Stimulated activated CD4-positive, alpha-beta T cell treated with anti-CD3 and anti-CD28 coated beads, Interleukin-2, amount 100 ng/mL, for 4 hours (primary cell): Measurements from ENCODE around the gene MIGA1.

Experiments used
- DNase-seq: peaks from one replicate; pipeline ENCODE4 v3.0.0-alpha.2; 2020; ENCODE audit warnings: low read depth

MIGA1 gene

DNA sequence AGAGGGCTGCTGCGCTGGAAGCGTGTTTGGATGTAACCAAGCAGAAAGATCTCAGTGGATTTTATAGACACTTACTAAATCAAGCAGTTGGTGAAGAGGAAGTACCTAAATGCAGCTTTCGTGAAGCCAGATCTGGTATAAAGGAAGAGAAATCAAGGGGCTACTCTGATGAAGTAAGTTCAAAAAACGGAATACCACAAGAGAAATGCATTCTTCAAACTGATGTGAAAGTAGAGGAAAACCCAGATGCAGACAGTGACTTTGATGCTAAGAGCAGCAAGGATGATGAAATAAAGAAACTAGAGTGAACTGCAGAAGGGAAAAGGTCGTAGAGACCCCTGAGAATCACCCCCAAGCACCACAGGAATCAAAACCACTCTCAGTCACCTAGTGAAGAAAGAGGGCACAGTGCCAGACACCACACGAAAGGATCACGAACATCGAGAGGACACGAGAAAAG lies 68.2 kb downstream of the MIGA1 start:
- no peak for DNase-seq

DNA sequence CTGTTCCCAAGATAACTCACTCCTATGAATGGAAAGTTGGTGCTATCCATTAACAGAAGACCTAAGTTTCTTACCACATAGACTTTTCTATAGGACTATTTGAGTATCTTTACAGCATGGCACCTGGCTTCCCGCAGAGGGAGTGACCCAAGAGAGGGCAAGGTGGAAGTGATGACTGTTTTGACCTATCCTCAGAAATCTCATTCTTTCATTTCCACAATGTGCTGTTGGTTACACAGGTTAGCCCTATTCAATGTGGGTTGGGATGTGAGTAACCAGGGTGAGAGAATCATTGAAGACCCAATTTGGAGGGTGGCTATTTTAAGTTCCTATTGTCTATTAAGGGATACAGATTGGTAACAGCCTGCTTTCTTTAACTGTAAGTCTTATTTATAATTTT lies 70.6 kb downstream of the MIGA1 start:
- no peak for DNase-seq

DNA sequence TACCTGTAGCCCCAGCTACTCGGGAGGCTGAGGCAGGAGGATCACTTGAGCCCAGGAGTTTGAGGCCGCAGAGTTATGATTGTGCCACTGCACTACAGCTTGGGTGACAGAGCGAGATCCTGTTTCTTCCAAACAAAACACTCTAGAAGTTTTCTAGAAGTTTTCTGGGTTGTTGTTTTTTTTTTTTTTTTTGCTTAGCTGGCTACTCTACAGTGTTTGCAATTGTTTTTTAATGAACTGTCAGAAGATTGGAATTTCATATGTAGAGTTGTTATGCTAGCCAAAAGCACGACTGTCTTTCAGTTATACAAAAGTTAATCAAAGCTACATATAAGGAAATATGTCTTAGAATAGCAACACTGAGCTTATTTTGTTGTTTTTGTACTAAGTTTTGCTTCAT lies 78.1 kb downstream of the MIGA1 start:
- DNase-seq = no peak

DNA sequence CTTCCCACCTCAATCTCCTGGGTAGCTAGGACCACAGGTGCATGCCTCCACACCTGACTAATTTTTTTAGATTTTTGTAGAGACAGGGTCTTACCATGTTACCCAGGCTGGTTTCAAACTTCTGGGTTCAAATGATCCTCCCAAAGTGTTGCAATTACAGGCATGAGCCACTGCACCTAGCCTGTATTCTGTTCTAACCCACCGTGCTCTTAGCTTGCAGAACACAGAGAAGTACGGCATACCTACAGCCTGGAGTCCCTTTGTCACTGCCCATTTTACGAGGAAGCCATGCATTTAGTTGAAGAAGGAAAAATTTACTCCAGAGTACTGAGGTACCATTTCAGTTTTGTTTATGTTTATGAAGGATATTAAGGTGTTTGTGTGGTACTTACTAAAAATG lies 79.3 kb downstream of the MIGA1 start:
- DNase-seq = no peak

DNA sequence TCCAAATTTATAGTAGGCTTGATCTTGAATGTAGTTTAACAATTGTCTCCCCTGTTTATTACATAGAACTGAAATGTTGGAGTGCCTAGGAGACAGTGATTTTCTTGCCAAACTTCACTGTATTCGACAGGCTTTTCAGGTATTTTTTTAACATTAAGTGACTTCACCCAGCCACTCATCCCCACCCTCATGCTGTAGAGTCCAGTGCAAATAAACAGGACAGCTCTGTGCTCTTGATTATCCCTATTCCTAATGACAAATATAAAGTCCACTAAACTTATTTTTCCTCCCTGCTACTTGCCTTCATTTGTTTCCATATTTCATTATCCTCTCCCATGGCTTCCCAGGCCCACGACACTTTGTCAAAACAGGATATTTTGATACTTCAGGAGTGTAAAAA lies 79.8 kb downstream of the MIGA1 start:
- DNase-seq = no peak

DNA sequence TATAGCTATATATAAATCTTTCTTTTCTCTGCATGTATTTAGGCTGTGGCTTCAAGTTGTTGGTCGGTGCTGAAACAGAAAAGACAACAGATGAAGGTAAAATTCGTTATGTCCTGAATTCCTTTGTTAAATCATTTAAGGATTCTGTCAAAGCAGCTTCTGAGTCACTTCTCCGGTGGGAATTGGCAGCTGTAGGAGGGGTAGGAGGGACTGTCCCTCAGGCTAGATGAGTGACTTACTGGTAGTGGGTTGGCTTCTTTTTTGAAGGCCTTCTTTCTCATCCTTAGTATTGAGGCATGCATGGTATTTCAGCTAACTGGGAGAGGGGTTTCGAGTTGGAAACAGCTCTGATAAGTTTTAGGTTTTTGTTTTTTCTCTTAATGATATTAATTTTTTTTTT lies 86.8 kb downstream of the MIGA1 start:
- no peak for DNase-seq

DNA sequence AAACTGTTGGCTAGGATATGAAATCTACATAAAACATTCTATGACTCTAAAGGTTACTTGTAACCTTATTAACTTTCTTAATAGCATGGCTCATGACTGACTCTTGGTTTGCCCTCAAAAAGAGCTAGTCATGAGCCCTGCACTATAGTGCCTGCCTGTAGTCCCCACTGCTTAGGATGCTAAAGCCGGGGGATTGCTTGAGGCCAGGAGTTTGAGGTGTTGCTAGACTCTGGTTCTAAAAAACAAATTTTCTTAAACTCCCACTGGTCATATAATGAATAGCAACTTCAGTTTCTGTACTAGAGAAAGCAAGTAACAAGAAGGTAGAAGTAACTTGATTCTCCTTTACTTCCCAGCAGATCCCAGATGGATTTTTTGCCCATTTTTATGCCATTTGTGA lies 93.2 kb downstream of the MIGA1 start:
- DNase-seq = no peak

DNA sequence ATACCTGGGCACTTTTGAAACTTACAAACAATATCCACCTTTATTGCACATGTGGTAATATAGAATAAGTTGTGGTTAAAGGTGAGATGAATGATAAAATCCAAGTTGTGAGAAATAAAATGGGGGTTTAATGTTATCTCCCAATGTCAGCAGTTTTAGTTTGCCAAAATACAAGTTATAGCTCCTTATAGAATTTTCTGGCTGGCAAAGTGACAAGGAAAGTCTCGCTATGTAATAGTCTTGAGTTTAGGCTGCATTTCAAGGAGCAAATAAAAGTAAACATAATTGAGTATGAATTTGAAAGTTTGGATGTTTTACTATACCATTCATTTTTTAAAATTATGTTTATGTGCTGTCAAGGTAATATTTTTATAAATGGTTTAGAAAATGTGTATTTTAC lies 94.0 kb downstream of the MIGA1 start:
- no peak for DNase-seq

DNA sequence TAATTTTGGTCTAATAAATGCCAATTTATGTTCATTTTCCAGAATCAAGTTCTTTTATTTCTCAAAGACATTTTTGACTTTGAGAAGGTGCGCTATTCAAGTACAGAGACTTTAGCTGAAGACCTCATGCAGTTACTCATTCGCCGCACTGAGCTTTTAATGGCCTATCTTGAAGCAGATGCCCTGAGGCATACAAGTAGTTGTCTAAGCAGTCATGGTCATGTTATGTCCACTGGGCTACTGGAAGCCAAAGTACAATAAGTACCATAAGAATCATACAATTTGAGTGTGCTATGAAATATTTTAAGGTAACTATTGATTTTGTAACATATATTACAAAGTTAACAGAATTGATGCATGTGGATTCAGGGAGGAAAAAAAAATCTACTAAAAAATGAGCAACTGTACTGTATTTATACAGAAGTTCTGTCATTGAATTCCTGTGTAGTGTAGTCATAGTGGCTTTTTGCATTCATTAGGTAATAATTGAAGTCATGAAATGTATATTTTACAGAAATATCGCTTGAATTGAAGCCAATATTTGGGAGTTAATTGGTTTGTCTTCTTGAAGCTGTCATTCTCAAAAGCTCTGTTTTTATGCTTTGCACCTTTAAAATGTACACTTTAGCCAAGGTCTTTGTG lies 95.5 kb downstream of the MIGA1 start:
- no peak for DNase-seq

DNA sequence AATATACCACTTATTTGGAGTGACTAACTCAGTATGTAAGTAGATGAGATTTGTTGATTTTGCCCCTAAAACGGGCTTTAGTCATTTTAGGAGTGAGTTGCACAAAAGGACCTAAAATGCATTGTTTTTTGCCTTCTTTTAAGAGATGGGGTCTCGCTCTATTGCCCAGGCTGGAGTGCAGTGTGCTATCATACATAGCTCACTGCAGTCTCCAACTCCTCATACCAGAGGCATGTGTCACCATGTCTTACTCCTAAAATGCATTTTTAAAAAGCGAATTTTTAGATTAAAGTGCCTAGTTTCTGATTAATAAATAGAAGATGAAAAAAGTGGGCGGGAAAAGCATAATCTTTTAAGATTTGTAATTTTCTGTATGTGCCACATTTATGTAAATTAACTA lies 97.4 kb downstream of the MIGA1 start:
- DNase-seq = no peak

DNA sequence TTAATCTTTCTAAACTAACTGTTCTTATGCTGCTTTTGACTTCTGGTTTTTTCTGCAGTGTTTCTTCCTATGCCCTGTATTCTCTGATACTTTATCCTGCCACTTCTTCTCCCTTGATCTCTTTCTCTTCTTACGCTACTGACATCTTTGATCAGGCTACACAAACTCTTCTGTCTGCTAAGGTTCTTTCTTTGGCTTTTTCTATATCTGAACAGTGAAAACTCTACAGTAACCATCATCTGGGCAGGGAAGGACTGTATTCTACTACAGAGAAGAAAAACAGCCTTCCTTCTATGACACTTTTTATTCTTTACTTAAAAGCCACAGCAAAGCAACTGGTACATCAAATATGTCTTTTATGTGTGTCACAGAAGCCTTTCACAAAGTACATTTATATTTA lies 101.6 kb downstream of the MIGA1 start:
- DNase-seq = no peak

DNA sequence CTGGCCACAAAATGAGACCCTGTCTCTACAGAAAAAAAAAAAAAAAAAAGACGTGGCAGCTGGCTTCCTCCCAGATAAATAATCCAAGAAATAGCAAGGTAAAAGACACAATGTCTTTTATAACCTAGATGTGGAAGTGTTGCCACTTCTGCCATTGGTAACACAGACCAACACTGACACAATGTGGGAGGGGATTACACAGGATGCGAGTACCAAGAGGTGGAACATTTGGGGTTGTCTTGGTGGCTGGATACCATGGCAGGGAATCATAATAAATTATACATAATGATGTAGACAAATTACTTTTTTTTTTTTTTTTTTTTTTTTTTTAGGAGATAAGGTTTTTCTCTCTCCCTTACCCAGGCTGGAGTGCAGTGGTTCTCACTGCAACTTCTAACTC lies 103.0 kb downstream of the MIGA1 start:
- no peak for DNase-seq

DNA sequence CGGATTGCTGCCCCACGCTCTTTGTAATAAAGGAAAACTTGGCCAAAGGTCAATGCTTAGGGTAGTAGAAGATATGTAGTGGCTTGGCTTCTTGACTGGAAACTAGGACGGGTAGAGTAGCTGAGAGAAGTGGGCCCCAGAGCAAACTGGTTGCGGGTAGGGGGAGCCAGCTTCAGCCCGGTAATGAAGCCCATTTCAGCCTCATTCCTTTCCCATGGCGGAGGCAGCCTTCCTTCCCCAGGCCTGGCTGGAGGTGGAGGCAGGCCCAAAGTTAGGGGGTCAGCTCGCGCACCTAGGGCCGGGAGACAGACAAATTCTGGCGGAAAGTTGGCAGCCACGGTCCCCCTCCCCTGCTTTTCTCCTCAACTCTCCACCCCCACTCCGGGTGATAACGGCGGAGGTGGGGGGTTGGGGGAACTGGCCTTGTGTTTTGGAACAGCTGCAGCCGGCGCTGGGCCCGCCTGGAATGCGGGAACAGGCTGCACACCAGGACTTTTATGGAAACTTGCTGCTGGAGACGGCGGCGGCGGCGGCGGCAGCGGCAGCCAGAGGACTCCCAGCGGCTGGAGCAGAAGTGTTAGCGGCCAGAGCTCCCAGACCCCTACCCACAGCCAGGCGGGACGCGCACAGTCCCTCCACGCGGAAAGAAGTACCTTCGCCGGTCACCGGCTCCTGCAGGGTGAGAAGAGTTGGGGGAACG lies 108.8 kb downstream of the MIGA1 start, which contains the start of gene NEXN:
NEXN (plus strand) TSS at position 544 of the 700 bp plus-strand sequence. CDS start 27,483 bp downstream, outside the sequence.
- DNase-seq = no peak

DNA sequence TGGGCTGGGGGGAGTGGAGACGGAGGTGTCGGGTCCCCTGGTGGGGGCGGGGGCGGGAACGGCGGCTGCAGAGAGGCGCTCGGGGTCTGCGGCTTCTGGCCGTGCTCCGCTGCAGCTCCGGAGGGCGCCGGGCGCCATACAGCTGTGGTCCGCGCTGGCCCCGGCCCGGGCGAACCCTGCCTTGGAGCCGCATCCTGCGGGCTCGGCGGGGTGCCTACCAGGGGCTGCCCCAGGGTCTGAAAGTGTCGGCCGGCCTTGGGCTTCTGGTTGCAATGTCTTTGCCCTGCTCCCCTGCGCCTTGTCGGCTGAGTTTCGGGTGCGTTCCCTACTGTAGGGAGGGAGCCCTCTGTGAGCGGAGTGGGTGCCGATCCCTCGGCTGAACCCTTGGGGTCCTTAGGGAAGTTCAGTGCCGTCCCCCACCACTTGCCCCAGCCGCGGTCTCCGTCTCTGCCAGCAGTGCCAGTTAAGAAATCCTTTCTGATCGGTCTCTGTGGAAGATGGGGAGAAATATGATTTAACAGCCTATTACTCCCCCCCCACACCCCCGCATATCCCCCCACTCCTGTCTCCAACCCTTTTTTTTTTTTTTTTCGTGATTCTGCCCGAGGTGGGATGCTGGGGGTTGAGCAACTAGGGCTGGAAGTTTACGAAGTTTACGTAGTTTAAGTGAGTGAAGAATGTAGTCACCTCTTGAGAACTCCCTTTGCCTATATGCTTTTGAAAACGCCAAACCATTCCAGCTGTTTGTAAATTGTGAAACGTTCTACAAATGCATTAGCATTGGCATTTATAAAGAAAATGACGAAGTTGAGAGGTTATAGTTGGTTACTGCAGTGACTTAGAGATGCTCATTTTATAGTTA lies 109.6 kb downstream of the MIGA1 start:
- DNase-seq = no peak

DNA sequence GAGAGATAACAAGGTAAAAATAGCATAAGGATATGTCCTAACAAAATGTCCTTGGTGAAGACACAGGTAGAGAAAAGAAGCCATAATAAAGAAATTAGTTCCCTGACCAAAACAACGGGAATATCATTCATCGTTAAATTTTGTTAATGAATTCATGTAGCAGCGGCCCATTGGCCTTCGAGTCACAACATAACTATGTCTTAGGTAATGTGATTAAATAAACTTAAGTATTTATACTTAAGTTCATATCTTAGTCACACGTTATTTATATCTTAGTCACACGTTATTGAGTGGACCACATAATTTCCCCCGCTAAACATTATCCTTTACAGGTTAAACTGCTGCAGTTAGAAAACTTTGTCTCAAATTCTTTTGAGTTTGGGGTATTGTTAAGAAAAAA lies 110.2 kb downstream of the MIGA1 start:
- DNase-seq = no peak

DNA sequence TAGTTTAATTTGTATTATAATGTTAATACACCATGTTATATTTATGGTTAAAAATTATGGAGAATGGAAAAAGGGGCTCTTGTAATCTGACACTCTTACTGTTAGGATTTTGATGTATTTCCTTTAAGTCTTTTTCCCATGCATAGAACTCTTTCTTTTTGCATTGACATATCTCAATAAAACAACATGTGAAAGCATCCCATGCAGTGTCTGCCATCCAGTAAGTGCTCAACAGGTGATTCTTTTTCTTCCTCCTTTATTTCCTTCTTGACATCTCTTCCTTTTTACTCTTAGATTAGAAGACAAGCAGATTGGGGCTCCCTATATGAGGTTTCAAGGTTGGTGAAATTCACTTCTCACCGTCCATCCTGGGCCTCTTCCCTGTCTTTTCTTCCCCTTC lies 111.8 kb downstream of the MIGA1 start:
- no peak for DNase-seq

DNA sequence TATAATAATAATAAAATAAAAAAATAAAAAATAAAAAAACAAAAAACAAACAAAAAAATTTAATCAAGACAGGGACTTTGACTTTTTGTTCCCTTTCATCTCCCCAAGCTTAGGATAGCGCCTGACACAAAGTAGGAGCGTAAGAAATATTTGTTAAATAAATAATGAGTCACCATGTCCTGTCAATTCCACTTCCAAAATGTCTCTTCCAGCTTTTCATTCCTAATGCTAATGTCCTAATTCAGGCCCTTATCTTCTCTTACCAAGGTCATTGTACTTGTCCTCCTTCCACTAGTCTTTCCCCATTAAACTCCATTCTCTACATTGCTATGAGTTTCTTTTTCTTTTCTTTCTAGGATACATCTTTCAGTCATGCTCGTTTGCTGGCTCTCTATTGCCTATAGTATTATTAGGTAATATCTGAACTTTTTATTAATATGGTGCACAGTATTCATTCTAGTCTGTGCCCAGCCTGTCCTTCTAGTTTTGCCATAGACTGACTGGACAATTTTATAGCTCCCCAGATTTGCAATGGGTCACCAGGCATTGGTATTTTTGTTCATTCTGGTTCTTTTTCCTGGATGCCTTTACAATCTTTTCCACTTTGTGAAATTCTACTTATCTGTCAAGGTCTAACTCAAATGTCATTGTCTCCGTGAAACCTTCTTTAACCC lies 120.3 kb downstream of the MIGA1 start:
- DNase-seq = no peak

DNA sequence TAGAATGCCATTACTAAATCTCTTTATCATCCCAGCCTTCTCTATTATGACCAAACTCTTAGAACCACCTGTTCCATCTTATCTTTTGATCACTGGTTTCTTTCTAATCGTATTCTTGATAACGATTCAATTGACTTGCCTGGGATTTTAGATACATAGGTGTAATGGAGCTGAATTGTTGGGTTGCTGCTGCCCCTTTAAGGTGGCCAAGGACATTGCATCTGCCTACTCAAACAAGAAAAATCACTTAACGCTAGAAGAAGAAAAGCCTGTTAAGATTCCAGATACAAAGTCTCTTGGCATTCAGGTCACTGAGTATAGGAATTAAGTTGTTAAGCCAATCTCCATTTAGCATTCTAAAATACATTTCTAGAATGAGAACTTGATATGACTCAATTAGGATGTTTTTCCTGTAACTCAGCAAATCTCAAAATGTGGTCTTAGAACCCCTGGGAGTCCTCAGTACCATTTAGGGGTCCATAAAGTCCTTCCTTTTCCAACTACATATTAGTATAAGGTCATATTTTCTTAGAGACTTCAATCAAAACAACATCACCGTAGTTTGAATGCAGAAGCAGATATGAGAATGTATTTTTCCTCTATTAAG lies 121.3 kb downstream of the MIGA1 start:
- DNase-seq = no peak

DNA sequence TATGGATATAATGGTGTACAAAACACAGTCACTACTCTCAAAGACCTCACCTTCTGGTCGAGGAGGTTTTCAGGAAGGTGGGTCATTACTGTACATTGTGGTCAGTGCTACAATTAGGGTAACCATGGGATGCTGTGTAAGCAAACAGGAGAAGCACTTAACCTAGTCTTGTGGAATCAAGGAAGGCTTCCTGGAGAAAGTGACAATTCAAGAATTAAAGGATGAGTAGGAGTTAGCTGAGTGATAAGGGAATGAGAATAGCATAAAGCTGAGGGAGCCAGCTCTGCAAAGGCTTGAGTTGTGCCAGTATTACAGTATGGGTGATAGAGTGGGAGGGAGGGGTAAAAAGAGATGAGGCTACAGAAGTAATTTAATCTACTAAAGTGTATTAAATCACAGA lies 126.2 kb downstream of the MIGA1 start:
- no peak for DNase-seq

DNA sequence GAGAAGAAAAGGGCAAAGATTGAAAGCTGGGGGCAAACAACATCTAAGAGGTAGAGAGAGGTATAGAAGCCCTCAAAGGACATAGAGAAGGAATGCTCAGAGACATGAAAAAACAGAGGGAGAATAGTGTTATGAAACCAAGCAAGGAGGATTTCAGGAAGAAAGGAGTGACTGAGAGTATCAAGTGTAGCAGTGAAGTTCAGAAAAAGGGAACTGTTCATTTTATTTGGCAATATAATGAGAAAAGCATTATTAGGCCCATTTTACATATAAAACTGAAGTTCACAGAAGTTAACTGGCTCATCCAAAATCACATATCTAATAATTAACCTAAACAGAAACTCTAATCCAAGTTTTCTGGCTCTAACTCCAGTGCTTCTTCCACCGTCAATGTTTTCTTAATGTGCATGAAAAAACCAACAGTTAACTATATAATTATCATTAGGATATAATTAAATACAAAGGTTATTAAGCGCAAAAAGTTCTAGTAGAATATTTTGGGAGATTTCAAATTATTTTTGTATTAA lies 126.6 kb downstream of the MIGA1 start:
- no peak for DNase-seq

DNA sequence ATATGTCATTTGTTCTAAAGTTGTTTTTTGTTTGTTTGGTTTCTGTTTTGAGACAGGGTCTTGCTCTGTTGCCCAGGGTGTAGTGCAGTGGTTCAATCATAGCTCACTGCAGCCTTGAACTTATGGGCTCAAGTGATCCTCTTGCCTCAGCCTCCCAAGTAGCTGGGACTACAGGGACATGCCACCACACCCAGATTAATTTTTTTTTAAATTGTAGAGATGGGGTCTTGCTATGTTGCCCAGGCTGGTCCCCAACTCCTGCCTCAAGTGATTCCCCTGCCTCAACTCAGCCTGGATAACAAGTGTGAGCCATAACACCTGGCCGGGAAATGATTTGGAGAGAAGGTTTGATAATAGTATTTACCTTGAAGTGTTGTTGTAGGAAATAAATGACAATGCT lies 127.2 kb downstream of the MIGA1 start:
- no peak for DNase-seq

DNA sequence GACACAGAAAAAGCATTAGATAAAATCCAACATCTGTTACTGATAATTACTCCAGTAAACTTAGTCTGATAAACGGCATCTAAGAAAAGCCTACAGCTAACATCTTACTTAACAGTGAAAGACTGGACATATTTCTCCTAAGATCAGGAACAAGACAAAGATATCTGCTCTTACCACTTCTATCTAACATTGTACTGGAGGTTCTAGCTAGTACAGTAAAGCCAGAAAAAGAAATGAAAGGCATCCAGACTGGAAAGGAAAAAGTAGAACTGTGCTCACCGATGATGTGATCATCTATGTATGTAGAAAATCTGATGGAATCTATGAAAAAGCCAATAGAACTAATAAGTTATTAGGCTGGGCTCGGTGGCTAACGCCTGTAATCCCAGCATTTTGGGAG lies 130.7 kb downstream of the MIGA1 start:
- no peak for DNase-seq
